Esophagus squamous epithelium (tissue), 5 donors: ENCODE measurements around the gene C16orf78. TPM values are rescaled to one million over a fixed set of nuclear protein-coding genes. Genes with fewer than 3 reads are reported as not detected.

Experiments used
- DNase-seq: peaks from one replicate; lab custom pipeline; 2025; lab: John Stamatoyannopoulos, UW
- H3K27ac ChIP-seq, 4 donors: fragments of 200-600 bp; sonication (generic); one replicate each; pipeline ENCODE4 v1.5.1; 2016 to 2019; ENCODE audit warnings: mild to moderate bottlenecking in 1 of 4
- H3K27me3 ChIP-seq, 4 donors: fragments of 200-600 bp; sonication (generic); 1 replicate in 3 of 4; 2 replicates in 1 of 4; pipeline versions ENCODE4 v1.5.1 to v1.6.0; 2017 to 2021; ENCODE audit warnings: antibody characterized with exemption in 1 of 4
- H3K36me3 ChIP-seq, 3 donors: fragments of 200-600 bp; sonication (generic); one replicate each; pipeline ENCODE4 v1.5.1; 2016 to 2019
- H3K4me1 ChIP-seq, 3 donors: fragments of 200-600 bp; sonication (generic); one replicate each; pipeline ENCODE4 v1.5.1; 2017 to 2019
- H3K4me3 ChIP-seq, 4 donors: fragments of 200-600 bp; sonication (generic); 1 replicate in 3 of 4; 2 replicates in 1 of 4; pipeline ENCODE4 v1.5.1; 2016 to 2019; ENCODE audit warnings: mild to moderate bottlenecking in 2 of 4, moderate library complexity in 1 of 4
- H3K9me3 ChIP-seq, 3 donors: fragments of 200-600 bp; sonication (generic); one replicate each; pipeline ENCODE4 v1.5.1; 2016 to 2019
- CTCF ChIP-seq, 6 experiments: fragments of 450-650 bp in 4 of 6; fragments of 200-600 bp in 2 of 6; sonication (generic) in 2 of 6; IDR thresholded peaks; one replicate each; pipeline ENCODE4 v1.5.1; 2016 to 2019; ENCODE audit warnings: antibody characterized with exemption in 6 of 6, mild to moderate bottlenecking in 4 of 6, moderate library complexity in 4 of 6
- POLR2A ChIP-seq, 4 donors: fragments of 450-650 bp; IDR thresholded peaks; one replicate each; pipeline ENCODE4 v1.6.1; 2017; ENCODE audit warnings: antibody characterized with exemption in 4 of 4, mild to moderate bottlenecking in 4 of 4, moderate library complexity in 3 of 4
- WGBS, 2 donors: methylation state at CpG; one replicate each; pipeline ENCODE4 v1.1.5; 2018; 5-methylcytosine and 5-hydroxymethylcytosine counted together
- intact Hi-C: fragments of 100-400 bp; cut with DNase I; formaldehyde crosslinking; loops from one replicate; pipeline ENCODE4 v1.15.0; 2022
- total RNA-seq, 4 donors: library from RNA; depleted of rRNA; stranded (reverse); fragments of >200 nt; gene quantifications; one replicate each; pipeline ENCODE4 v1.1.0, GENCODE V29; 2016
- donor health status: DM: yes; HTN: yes; CAD: no.

The C16orf78 gene
- total RNA-seq, 4 donors from 2014 or later = not detected

GRCh38 chr16:49344401-49344800, 29.2 kb upstream of the C16orf78 start:
- H3K27ac ChIP-seq = no peak overlapping the region
- no peak overlapping the region for H3K4me3 ChIP-seq
- peaks cover 0 to 54% (median 0%) of the 10 kb centered on the region in 4 donors for H3K27me3 ChIP-seq
- intact Hi-C loops = no loop called here
- 65 to 71% methylated on average over 5 of the region's 5 CpGs for WGBS, 2 donors
- TF ChIP-seq POLR2A (IDR thresholded peaks at IDR 0.05) = no peak
- no peak for TF ChIP-seq CTCF (IDR thresholded peaks at IDR 0.05)
- no peaks in the 10 kb centered on the region for H3K36me3 ChIP-seq
- no peaks in the 10 kb centered on the region for H3K9me3 ChIP-seq
- no peak for DNase-seq
- no peaks in the 10 kb centered on the region for H3K4me1 ChIP-seq

- TF ChIP-seq CTCF (IDR thresholded peaks at IDR 0.05) = no peak
- no peak for TF ChIP-seq POLR2A (IDR thresholded peaks at IDR 0.05)
- H3K4me1 ChIP-seq = no peaks in the 10 kb centered on the region
- 35 to 45% methylated on average over 2 to 4 of the region's 4 CpGs for WGBS, 2 donors
- peaks cover 0 to 58% (median 0%) of the 10 kb centered on the region in 4 donors for H3K27me3 ChIP-seq
- H3K27ac ChIP-seq = no peak overlapping the region
- H3K9me3 ChIP-seq = no peaks in the 10 kb centered on the region
- DNase-seq = no peak
- H3K36me3 ChIP-seq = no peaks in the 10 kb centered on the region
- intact Hi-C loops = no loop called here
- H3K4me3 ChIP-seq = no peak overlapping the region
Measured at GRCh38 chr16:49345829-49346228, 27.8 kb upstream of the C16orf78 start.

- Histone ChIP-seq H3K27ac (no peak overlapping the region), H3K4me1 (no peaks in the 10 kb centered on the region), H3K9me3 (no peaks in the 10 kb centered on the region), H3K4me3 (no peak overlapping the region), H3K27me3 (peaks cover 0 to 64% (median 0%) of the 10 kb centered on the region in 4 donors), H3K36me3 (no peaks in the 10 kb centered on the region)
- intact Hi-C loops = no loop called here
- TF ChIP-seq CTCF (IDR thresholded peaks at IDR 0.05) = no peak
- no peak for TF ChIP-seq POLR2A (IDR thresholded peaks at IDR 0.05)
- 48 to 51% methylated on average over 2 of the region's 2 CpGs for WGBS, 2 donors
- no peak for DNase-seq
Measured at GRCh38 chr16:49346459-49346858, 27.1 kb upstream of the C16orf78 start.

GRCh38 chr16:49347476-49347875, 26.1 kb upstream of the C16orf78 start:
- no peaks in the 10 kb centered on the region for H3K9me3 ChIP-seq
- TF ChIP-seq CTCF (IDR thresholded peaks at IDR 0.05) (no peak), POLR2A (IDR thresholded peaks at IDR 0.05) (no peak)
- H3K4me3 ChIP-seq = no peak overlapping the region
- intact Hi-C loops = no loop called here
- WGBS, 2 donors = no CpG with 5 or more reads among the region's 2 CpGs
- H3K36me3 ChIP-seq = no peaks in the 10 kb centered on the region
- H3K27me3 ChIP-seq = peaks cover 0 to 67% (median 0%) of the 10 kb centered on the region in 4 donors
- DNase-seq = no peak
- H3K4me1 ChIP-seq = no peaks in the 10 kb centered on the region
- no peak overlapping the region for H3K27ac ChIP-seq

GRCh38 chr16:49348408-49349176, 25.0 kb upstream of the C16orf78 start:
- Histone ChIP-seq H3K9me3 (no peaks in the 10 kb centered on the region), H3K27ac (no peak overlapping the region), H3K27me3 (peaks cover 0 to 67% (median 0%) of the 10 kb centered on the region in 4 donors), H3K36me3 (no peaks in the 10 kb centered on the region), H3K4me1 (no peaks in the 10 kb centered on the region), H3K4me3 (no peak overlapping the region)
- TF ChIP-seq POLR2A (IDR thresholded peaks at IDR 0.05) (no peak), CTCF (IDR thresholded peaks at IDR 0.05) (no peak)
- DNase-seq = no peak
- intact Hi-C loops = no loop called here
- WGBS, 2 donors = 31 to 42% methylated on average over 10 to 13 of the region's 14 CpGs
